ENCODE results near the gene SARS1.

- TF ChIP-seq CTCF (IDR thresholded peaks at IDR 0.05; ENCODE audit: low read depth, low read length, missing input control) (no peak), ATF3 (IDR thresholded peaks at IDR 0.05) (no peak), RAD21 (IDR thresholded peaks at IDR 0.05) (no peak), GABPA (IDR thresholded peaks at IDR 0.05 in 1 of 2, conservative IDR thresholded peaks at IDR 0.05 in 1 of 2) (no peak), REST (IDR thresholded peaks at IDR 0.05) (no peak), TAF1 (conservative IDR thresholded peaks at IDR 0.05) (no peak), YY1 (IDR thresholded peaks at IDR 0.05) (no peak), JUND (IDR thresholded peaks at IDR 0.05) (no peak)
These were observed 334 bp upstream of the SARS1 start for GRCh38 chr1:109213345-109213823.
